BE2C (cell line): ENCODE results near the gene PNLIP.

Experiments
- DNase-seq: peaks from one replicate; pipeline ENCODE4 v3.0.0-alpha.2; 2020
- H3K27me3 ChIP-seq: fragments of 250-450 bp; sonication (Bioruptor Pico); 2 replicates; pipeline ENCODE4 v1.5.1; 2020; ENCODE audit warnings: mild to moderate bottlenecking
- H3K36me3 ChIP-seq: fragments of 250-450 bp; sonication (Bioruptor Pico); 2 replicates; pipeline ENCODE4 v1.5.1; 2020; ENCODE audit warnings: mild to moderate bottlenecking
- H3K4me1 ChIP-seq: fragments of 250-450 bp; sonication (Bioruptor Pico); 2 replicates; pipeline ENCODE4 v1.5.1; 2020
- H3K4me3 ChIP-seq: 2 replicates; pipeline ENCODE4 v1.5.1; 2011; ENCODE audit warnings: low read depth, low read length
- H3K9me3 ChIP-seq: fragments of 250-450 bp; sonication (Bioruptor Pico); 2 replicates; pipeline ENCODE4 v1.5.1; 2020
- TF ChIP-seq, protein P1 (sequence below): IDR thresholded peaks from 2 replicates; pipeline ENCODE4 v1.5.1; 2012; ENCODE audit warnings: mild to moderate bottlenecking, low read depth, low read length

PNLIP gene

DNA sequence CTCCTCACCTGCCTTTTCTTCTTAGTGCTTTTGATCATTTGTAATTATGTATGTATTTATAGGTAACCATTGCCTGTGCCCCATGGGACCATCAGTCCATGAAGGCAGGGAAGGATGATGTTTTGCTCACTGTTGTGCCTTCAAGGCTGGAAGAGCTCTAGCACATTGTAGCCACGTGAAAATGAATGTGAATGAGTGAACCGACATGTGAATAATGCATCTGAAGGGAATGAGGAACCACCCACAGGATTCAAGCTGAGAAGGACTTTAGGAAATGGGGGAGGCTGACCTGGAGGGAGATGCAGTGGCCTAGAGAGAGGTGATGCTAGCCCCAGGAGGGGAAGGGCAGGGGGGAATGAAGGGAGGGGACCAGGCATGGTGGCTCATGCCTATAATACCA is 69.1 kb downstream of the PNLIP start:
- H3K9me3 ChIP-seq = no peaks in the 10 kb centered on the region
- no peaks in the 10 kb centered on the region for H3K4me1 ChIP-seq
- DNase-seq = no peak
- TF ChIP-seq, protein P1, sequence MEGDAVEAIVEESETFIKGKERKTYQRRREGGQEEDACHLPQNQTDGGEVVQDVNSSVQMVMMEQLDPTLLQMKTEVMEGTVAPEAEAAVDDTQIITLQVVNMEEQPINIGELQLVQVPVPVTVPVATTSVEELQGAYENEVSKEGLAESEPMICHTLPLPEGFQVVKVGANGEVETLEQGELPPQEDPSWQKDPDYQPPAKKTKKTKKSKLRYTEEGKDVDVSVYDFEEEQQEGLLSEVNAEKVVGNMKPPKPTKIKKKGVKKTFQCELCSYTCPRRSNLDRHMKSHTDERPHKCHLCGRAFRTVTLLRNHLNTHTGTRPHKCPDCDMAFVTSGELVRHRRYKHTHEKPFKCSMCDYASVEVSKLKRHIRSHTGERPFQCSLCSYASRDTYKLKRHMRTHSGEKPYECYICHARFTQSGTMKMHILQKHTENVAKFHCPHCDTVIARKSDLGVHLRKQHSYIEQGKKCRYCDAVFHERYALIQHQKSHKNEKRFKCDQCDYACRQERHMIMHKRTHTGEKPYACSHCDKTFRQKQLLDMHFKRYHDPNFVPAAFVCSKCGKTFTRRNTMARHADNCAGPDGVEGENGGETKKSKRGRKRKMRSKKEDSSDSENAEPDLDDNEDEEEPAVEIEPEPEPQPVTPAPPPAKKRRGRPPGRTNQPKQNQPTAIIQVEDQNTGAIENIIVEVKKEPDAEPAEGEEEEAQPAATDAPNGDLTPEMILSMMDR = no peak
- no peaks in the 10 kb centered on the region for H3K36me3 ChIP-seq
- H3K4me3 ChIP-seq = no peak overlapping the region
- no peaks in the 10 kb centered on the region for H3K27me3 ChIP-seq

DNA sequence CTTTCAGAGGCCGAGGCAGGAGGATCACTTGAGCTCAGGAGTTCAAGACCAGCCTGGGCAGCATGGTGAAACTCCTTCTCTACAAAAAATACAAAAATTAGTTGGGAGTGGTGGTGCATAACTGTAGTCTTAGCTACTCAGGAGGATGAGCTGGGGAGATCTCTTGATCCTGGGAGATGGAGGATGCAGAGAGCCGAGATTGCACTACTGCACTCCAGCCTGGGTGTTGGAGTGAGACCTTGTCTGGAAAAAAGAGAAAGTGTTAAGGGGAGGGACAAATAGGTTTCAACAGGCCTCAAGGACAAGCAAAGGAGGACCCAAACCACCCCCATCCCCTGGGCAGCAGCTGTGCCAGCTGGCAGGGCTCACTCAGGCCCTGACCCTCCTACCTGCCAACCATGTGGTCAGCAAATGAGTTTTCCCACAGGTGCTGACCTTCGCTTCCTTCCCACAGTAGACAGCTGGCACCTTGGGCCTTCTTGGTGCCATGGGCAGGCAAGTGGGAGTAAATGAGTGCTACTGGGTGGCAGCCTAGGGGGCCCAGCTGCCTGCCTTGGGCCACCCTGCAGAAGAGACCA is 69.6 kb downstream of the PNLIP start:
- DNase-seq = no peak
- no peaks in the 10 kb centered on the region for H3K4me1 ChIP-seq

More for the DNA sequence above, 69.6 kb downstream of the PNLIP start:
- TF ChIP-seq, protein P1 = no peak
- H3K4me3 ChIP-seq = no peak overlapping the region
- H3K36me3 ChIP-seq = no peaks in the 10 kb centered on the region
- H3K27me3 ChIP-seq = no peaks in the 10 kb centered on the region
- no peaks in the 10 kb centered on the region for H3K9me3 ChIP-seq
